Measurements from ENCODE around the gene PICALM.

Gene PICALM

DNA sequence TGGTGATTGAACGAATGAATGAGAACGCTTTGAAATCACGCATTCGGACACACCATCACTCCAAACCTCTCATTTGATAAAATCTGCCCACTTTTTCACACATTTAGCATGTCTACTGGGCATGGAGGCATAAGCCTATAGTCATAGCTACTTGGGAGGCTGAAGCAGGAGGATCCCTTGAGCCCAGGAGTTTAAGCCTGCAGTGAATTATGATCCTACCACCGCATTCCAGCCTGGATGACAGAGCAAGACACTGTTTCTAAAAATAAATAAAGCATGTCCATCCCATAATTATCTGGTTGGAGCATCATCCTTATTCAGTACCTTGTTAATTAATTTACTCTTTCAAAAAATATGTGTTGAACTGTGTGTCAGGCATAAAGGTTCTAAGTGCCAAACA, 3.3 kb upstream of the PICALM start:
- no peak for DNase-seq

DNA sequence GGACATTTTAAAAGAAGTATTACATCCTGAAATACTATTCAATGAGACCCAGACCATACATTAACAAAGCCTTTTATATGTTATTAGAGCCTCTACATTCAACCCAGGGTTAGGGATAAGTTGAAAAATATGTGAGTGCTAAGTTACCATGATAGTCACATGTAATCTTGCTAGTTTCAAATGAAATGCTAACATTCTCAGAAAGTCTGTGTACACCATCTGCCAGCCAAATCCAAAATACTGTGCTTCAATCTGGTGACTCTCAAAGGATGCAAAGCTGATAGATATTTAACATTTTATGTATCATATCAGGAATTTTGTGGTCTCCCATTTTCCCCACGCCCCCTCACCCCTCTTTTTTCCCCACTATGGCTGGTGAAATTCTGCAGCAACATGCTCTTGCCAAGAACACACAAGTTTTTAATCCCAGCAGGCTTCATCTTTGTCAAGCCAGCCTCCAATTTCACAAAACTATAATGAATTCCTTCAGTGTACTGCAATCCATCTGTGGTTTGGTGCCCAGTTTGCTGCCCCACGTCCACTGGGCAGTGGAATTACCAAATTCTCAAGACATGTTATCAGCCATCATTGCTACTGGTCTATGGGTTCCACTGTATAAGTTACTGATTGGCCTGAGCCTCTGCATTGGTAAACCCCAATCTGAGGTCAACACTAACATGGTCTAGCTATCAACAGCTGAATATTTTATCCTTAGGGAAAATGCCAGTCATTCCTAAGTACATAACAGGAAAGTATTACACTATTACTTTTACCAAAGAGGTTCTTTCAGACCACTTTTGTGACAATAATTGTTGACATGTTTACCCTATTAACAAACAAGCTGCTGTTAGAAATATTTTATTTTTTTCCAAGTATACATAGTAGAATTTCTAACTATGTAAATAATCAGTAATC, 1.5 kb upstream of the PICALM start:
- no peak for DNase-seq

DNA sequence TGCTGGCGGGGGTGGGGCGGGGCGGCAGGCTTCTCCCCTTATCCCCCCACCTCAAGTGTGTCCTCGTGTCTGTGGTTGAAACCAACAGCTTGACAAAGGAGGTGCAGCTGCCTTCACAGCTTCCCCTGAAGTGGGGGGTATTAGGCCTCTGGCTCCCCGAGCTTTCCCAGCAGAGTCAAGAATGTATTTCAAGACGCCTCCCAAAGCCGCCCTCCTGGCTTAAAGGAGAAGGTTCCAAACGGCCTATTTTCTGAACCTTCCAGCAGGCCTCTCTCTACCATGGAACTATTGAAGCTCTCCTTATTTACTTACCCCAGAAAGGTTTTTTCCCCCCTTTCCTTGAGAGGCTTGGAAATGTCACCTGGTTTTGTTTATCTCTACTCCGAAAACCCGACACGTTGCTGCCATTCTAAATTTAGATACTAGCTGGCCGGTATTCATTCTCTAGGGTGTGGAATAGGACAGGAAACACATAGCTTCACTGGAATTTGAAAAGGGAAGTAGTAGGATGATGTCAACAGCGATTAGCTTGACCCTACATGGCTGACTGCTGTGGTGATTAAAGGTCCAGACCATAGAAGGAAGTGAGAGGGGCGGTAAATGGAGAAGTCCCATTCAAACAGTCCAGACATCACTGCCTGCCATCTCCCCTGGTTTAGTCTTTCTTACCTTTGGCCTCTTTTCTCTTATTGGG, 671 bp upstream of the PICALM start:
- DNase-seq: no peak

DNA sequence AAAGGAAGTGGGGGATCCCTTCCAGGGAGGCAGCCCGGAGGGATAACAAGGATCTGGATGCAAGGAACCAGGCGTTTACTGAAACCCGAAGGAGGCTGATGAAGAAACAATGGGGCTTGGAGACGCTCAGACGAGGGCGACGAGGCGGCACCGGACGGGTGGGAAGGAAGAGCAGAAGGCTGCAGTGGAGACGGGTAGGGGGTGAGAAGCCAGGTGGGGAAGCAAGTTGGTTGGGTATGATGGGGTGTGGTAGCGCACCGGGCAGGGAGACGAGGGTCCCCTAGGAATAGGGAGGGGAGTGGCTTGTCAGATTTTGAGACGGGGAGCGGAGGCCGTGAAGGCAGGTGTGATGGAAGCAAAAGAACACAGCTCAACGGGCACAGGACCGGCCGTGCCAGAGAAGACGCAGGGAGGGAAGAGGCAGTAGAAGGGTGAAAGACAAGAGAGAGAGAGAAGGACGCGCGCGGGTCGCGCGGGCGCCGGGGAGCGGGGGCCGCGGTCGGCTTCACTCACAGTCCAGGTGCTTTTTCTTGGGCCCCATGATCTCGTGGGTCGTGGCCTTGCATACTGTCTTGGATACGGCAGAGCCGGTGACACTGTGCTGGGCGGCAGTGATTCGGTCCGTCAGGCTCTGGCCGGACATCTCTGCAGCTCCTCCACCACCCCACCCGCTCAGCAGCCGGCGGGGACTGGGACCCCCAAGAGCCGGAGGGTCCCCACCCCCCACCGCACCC, 579 bp downstream of the PICALM start:
- no peak for DNase-seq

DNA sequence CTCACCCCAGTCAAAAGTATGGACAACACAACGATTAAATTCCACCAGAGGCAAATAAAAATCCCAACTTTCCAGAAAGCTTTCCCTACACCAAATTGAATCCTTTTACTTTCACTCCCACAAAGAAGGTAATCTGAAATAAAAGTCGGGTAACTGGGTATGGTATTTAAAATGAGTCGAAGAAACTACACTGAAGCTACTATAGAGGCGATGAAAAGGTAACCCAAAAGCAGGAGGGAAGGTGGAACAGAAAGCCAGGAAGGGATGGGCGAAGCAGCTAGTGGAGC, 1.1 kb downstream of the PICALM start:
- no peak for DNase-seq

DNA sequence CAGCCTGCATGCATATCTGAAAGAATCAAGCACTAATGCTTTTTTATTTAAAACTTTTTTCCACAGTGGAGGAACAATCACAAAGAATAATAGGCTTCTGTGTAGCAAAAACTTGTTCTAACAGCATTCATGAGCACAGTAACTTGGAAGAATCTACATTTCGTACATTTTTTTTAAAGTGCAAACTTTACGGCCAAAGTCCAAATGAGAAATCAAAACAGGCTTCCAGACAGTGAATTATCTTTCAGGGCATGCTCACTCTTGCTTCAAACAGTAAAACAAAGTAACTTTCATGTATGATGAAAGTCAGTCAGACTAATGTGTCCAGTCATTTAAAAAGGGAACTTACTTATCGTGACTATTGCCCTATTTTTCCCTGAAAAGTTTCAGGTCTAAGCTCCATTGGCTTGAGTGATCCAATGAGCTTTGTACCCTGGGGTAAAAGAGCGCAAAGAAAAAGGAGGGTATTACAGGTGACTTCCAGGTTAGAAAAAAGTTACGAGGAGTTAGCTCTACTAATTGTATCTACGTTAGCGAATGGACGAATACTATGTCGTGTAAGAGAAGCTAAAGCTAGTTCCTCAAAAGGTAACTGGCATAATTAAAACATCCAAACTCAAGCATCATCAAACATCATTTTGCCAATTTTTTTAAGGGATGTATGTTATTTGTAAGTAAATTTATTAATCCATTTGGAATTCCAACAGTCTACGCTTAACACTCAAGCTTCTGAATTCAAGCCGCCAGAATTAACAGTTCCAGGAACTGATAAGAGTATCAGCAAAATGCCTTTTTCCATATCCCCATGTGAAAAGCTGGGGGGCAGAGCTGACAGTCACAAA, 1.7 kb downstream of the PICALM start:
- no peak for DNase-seq

DNA sequence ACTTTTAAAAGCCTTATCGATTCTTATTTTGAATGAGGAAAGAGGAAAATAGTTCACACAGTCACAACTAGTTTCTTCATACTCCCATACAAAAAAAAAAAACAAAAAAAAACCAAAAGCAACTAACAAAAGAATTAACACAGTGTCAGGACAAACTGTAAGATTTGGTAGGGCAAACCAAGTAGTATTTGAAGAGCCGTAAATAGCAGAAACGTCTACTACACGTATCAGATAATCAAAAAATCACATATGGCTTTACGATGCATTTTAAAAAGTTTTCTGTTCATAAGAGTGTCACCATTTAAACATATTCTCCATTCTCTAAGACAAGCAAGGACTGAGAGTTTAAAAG, 2.3 kb downstream of the PICALM start:
- no peak for DNase-seq

DNA sequence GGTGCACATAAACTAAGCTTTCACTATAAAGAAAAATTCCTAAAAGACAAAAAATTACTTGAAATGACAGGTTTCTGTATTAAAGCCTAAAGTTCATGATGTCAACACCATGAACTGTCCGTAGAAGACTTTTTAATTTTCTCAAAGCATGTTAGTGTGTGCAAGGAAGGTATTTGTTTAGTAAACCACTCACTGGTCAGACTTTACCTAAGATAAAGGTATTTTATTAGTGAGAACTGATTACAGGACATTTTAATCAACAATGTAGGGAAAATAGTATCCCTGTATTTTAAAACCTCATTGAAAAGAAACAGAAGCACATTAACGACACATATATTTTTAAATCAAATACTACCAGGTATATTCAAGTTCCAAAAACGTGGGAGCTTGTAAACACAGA, 2.9 kb downstream of the PICALM start:
- DNase-seq: no peak

DNA sequence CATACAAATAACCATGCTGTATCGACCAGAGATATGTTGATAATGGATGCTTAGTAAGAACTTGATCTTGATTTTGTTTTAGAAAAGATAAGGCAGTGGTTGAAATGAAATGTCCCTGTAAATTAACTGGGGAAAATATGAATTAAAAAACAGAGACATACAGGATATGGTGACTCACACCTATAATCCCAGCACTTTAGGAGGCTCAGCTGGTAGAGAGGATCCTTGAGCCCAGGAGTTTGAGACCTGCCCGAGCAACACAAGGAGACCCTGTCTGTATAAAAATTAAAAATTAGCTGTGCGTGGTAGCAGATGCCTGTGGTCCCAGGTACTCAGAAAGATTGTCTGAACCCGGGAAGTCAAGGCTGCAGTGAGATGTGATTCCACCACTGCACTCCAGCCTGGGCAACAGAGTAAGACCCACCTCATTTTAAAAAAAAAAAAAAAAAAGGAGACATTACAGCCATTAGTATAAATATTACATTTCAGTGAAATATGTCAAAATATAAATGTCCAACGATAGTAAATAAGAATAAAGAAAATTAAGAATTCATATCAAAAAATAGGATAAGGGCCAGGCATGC, 4.6 kb downstream of the PICALM start:
- no peak for DNase-seq

DNA sequence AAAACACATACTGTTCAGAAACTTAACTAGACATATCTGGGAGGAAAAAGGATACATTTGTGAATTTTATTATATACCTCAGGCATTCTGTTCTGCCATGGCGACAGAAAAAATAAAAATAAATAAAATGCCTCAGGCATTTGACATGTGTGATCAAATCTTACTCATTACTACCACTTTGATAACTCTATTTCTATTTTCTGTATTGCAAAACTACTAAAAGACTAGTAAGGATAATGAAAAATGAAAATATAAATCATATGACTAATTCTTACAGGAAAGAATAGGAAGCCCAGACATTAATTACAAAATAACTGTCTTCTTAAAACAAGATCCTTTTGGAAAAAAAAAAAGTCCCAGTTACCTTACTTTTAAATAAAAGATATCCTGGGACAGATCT, 5.3 kb downstream of the PICALM start:
- DNase-seq: no peak

DNA sequence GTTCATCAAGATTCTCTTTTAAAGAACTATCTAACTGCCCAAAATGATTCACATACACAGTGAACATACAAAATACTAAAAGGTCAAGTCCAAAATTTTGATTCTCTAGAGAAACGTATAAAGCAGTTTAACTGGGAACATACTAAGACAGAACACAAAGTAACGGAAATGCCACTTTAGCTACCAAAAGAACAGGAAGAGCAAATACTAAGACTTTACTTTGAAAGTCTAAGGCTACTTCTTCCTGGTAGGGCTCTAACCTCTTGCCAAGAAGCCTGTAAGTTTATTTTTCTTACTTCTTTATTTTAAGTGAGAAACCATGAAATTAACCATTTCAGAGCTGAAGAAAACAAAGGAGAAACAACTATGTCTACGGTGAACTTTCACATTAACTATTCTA, 6.2 kb downstream of the PICALM start:
- no peak for DNase-seq

DNA sequence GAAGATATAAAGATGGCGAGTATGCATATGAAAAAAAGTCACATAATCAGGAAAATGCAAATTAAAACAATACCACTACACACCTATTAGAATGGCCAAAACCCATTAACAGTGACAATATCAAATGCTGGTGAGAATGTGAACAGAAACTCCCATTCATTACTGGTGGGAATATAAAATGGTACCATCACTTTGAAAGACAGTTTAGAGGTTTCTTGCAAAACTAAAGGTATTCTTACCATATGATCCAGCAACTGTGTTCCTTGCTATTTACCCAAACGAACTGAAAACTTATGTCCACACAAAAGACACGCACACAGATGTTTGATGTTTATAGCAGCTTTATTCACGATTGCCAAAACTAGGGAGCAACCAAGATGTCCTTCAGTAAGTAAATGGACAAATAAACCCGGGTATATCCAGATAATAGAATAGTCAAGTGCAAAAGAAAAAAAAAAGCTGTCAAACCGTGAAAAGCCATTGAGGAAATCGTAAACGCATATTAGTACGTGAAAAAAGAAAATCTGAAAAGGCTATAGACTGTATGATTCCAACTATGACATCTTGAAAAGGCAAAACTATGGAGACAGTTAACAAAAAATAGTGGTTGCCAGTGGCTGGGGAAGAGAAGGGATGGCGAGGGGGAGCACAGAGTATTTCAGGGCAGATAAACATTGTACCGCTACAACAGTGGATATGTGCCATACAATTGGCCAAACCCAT, 7.2 kb downstream of the PICALM start:
- no peak for DNase-seq

DNA sequence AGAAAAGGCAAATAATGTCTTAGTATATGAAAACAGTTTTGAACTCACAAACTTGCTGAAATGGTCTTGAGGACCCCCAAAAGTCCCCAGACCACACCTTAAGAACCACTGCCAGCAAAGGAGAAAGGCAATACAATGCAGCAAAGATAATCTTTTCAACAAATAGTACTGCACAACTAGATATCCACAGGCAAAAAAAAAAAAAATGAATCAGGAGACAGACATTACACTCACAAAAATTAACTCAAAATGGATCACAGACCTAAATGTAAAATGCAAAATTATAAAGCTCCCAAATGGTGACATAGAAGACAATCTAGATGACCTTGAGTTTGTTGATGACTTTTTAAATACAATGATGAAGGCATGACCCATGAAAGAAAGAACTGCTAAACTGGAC, 8.3 kb downstream of the PICALM start:
- DNase-seq: no peak

DNA sequence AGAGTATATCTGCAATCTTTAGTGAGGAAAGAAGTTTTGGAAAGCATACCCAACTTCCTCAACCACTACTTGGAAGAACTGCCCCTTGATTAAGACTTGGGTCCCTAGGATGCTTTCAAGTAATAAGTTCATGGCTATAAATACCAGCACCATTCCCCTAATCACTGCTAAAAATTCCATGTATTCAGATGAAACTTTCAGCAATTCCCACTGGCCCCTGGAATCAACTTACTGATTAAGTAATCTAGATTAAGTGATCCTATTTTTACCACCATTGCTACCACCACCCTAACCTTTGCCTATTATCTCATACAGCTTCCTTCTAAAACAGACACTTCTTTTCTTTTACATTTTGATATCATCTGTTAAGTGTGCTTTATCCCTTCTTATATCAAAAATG, 10.5 kb downstream of the PICALM start:
- DNase-seq: no peak

DNA sequence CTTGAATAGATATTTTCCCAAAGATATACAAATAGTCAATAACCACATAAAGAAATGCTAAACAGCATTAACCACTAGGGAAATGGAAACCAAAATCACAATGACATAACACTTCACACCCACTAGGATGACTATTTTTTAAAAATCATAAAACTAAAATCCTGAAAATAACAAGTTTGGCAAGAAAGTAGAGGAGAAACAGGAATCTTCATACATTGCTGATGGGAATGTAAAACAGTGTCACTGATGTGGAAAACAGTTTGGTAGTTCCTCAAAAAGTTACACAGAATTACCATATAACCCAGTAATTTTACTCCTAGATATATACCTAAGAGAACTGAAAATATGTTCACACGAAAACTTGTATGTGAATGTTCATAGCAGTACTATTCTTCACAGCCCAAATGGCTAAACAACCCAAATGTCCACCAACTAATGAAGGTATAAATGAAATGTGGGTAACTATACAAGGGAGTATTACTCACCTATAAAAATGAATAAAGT, 12.5 kb downstream of the PICALM start:
- DNase-seq: no peak

DNA sequence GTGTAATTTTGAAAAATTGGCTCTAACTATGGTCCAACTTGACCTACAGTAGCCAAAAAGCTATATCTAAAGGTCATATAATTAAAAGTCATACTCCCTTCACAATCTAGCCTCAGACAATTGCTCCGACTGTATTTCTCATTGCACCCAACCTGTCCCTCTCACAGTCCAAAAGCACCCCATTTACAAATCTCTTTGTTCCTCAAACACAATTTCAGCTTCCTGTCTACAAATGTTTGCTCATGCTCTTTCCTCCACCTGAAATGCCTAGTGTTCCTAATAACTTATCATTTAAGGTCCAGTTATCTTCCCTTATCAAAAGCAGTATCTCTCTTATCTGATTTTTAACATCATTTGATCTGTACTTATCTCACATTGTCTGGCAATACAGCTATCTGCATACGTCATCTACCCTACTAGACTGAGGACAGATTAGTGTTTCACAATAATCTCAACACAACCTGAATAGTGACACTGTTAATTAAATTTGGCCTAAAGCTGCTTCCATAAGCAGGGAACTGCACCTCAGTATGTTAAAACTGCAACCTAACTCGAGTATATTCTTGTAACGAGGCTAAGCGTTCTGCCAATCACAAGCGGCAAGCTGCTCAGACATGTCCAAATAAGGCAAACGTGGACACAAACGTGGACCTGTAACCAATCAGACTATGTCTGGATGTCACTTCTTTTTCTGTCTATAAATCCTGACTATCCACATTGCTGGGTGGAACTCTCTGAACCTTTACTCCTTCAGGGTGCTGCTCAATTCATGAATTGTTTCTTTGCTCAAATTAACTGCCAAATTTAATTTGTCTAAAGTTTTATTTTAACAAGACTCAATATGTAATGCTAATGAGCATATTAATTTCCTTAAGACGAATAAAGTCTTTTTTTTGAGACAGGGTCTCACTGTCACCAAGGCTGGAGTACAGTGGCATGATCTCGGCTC, 15.9 kb downstream of the PICALM start:
- no peak for DNase-seq

DNA sequence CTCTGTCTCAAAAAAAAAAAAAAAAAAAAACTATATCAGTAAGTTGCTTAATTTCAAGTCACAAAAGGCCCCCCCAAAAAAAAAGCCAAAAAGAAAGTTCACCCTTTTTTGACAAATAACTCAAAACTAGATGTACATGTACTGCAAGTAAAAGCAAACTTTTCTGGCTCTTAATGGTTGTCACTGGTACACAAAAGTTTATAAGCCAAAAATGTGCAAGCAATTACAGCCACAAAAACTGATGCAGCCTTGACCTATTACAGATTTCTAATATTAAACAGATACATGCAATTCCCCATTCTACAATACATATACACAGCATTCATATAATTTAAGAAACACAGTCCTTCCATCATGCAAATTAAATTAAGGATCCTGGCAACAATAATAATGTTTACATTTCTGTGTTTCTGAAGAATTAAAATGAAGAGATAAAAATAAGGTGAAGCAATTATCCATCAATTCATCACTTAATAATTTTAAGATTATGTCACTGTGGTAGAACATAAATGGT, 18.6 kb downstream of the PICALM start:
- no peak for DNase-seq

DNA sequence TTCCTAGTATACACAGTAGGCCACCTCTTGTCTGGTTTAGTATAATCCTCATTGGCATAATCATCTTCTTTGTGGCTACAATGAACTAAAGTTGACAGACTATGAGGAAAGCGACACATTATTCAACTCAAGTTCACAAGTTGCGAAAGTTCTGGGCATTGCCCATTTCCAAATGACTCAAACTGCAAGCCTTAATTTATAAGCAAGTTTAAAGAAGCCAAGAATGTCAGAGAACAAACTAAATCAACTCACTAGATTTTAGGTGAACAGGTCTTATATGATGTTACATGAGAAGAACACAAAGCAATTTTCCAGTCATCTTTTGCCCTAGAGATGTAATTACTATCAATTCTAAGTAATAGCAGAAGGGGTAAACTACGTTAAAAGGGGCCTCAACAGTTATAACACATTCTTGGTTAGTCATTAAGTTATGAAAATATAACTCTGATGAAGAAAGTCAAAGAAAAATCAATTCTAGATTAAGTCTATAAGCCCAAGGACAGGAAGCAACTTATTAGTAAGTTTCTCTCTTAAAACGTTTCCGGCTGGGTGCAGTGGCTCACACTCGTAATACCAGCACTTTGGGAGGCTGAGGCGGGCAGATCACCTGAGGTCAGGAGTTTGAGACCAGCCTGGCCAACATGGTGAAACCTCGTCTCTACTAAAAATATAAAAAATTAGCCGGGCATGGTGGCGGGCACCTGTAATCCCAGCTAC, 21.5 kb downstream of the PICALM start:
- DNase-seq: no peak

DNA sequence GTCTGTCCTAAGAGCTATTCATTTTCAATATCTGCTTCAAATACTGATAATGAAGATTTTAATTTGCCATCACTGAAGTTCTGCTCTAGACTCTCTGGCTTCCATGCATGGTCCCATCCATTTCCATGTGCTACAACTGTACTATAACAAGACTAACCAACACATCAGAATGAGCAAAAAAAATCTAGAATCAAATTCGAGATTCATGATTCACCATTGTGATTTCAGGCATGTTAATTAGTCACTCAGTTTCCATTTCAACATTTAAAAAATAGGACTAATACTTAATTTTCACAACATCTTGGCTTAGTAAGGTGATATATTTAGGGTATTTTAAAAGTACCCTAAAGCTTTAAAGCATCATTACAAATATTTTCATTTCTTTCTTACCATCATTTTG, 22.8 kb downstream of the PICALM start:
- DNase-seq: no peak
